ENCODE results near the gene ZNF710.

Gene ZNF710

DNA sequence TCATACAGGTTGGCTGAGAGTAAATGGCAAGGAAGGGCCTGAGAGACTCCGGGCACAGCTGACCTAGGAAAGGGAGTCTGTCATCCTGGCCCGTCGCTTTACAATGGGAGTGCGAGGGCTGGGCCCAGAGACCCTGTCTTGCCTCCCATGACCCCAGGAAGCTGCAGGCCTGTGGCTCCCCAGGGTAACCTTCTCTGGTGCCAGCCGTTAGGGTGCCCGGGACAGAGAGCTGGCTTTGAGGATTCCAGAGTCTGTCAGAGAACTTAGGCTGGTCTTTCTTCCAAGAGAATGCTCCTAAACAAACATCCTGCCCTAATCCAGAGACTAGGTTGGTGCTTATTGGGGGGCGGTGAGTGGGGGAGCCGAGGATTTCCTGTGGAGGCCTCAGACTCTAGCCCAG is 18.5 kb downstream of the ZNF710 start:
- no peak for DNase-seq

DNA sequence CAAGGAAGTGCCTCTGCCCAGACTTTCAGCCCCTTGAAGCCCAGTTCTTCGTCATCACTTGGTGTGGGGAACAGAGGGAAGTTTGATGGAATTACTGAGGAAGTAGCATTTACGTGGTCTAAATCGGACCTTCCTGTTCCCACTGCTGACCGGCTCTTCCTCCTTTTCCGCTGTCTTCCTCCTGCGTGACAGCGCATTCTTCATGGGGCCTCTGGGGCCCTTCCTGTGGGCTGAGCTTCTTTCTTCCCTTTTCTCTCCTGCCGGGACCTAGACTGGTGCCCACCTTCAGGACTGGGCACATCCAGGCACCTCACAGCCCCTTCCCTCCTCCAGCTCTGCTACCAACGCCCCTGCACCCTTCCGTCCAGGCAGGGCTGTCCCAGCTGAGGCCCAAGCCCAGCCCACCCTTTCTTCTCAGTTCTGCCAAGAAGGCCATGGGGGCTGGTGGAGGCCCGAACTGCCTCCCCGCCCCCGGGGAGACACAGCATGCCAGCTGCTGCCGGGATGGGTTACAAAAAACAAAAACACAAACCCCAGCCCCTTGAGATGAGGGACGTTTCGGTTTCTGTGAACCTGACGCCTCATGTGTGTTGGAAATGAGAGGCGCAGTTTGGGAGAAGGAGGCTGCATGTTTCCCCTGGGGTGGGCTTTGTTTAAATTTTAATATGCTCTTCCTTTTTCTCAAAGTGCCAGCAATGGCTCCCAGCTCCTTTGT is 19.1 kb downstream of the ZNF710 start:
- DNase-seq, result no peak

DNA sequence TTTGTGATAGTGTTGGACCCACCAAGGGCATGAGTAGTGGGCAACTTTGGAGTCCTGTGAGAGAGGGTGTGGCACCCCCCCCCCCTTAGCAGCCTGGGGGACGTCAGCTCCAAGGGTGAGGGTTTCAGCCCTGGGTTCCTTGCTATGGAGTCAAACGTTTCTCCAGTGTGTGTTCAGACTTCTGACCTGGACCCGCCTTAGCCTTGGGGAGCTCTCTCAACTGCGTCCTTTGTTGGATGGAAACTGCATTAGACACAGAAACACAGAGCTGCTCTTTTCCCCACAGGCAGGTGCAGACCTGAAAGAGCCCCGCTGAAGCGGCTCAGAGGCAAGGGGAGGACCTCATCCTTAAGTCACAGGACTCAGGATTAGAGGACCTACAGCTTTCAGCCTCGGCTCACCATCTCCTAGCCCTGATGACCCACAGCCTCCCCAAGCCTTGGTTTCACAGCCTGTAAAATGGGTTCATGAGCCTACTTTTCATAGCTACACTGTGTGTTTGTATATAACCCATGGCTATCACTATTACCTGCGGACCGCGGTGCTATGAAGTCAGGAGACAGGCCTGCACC is 19.9 kb downstream of the ZNF710 start:
- no peak for DNase-seq

DNA sequence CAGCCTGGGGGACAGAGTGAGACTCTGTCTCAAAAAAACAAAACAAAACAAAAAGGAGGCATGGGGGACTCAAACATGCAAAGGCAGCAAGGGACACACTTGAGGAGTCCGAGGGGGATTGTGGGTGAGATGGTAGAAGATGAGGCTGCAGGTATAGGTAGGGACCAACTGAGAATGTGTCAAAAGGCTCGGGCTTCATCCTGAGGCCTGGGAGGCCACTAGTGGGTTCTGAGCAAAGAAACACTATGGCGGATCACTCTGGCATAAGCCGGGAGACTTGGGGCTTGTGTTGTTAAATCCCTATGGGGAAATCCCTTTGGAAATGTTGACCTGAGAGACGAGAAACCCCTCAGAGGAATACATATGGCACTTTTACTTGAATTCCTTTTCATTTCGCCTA is 21.2 kb downstream of the ZNF710 start:
- no peak for DNase-seq

DNA sequence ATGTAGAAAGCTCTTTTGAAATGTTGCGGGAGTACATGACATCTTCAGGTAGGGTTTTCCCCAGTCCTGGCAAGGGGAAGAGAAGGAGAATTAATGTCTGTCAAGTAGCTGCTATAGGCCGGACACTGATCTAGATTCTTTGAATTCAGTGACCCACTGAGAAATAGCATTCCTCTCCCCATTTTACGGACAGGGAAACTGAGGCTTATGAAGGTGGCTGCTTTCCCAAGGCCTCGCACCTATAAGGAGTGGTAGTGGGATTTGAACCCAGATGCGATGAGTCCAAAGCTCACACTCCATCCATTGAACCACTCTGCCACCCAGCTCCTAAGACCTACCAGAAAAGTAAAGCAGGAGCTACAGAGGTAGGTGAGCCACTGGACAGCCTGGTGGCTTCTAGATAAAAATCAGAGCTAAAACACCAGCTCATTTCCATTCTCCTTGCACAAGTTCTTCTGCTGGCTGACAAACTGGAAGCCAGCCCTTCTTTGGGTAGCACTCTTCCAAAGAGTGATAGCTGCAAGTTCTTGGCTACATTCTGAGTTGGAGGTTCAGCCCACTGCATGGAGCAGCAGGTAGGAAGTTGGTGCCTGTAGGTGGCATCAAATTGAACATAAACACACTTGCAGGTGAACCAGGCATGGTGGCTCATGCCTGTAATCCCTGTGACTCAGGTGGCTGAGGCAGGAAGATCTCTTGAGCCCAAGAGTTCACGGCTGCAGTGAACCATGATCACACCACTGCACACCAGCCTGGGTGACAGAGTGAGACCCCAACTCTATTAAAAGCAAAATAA is 22.0 kb downstream of the ZNF710 start:
- no peak for DNase-seq

DNA sequence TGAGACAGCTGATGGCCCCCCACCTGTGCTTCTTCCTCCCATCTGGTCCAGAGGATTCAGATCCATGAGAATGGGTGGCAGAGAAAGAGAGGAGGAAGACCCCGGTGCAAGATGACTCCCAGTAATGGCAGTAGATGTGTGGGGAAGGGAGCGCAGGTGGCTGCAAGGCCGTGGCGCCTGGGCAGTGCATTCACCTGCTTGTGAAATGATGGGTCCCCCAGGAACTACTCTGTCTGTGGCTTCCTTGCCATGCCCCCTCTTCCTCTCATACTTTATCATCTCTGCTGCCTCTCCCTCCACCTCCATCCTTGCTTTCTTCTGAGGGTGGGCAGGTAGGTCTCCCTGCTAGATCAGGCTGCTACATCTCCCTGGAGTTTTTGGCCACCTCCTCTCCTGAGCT is 23.3 kb downstream of the ZNF710 start:
- no peak for DNase-seq

DNA sequence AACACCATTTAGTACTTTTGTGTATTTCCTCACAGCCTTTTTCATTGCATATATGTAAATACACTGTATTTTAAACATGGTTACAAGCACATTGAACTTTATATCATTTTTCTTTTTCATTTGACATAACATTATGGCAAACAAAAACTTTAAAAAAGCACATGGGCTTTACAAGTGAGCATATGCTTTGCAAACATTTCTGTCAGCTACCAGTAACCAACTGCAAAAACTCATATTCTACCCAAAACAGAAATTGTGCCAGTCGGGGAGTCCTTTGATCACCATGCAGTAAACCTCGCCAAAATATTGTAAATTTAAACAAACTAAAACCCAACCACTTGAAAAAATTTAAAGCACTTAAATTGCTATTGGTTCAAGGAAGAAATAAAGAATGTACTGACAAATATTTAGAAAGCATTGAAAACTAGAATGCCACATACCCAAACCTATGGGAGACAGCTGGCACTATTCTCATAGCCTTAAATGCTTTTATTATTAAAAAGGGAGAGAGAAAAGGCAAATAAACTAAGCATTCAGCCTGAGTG is 24.4 kb downstream of the ZNF710 start:
- no peak for DNase-seq

DNA sequence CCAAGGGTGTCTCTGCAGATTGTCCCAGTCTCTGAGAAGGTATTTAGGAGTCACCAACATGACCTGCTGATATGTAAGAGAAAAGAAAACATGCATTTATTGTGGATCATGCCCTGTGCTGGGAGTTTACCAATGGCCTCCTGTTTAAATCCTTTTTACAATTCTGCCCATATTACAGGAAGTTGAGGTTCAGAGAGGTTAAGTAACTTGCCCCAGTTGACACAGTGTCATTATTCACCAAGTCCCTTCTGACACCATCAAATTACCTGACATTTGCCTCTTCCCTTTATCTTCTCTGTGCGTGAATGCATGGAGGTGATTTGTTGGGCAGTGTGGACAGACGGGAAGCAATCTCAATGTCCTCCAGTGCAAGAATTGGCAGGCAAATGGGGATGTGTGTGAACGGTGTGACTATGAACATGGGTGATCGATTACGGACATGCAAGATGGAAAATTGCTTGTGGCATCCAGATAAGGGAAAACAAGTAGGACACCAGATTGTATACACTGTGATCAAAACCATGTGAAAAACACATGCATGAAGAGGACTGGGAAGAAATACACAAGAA is 27.3 kb downstream of the ZNF710 start:
- DNase-seq, result no peak

DNA sequence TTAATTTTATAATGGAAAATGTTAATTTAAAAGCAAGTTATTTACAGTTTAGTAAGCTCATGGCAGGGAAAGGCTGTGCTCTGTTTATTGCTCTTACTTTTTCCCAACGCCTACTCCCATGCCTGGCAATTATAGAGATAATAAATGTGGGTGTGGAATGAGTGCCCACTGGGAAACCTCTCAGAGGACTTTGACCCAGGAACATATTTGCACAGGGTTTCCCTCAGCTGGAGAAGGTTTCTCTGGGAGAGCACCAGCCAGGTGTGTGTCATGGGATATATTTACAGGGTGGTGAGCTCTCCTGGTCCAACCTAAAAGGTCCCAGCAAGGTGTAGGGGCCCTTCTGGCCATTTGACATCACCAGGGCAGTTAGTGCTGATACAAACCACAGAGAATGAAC is 27.9 kb downstream of the ZNF710 start:
- DNase-seq, result no peak

DNA sequence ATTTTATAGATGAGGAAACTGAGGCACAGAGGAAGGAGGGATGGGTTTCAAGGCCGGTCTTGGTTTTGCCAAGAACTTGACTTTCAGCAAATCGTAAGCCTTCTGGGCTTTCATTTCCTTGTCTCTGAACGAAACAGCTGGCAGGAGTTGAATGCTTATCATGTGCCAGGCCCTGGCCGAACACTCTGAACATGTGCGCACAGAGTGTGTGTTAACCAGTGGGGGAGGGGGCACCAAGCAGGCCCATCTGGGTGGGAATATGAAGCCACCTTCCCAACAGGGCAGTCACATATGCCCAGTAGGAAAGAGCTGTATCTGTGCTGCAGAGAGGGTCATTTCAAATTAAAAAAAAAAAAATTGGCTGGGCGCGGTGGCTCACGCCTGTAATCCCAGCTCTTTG is 29.3 kb downstream of the ZNF710 start:
- no peak for DNase-seq

DNA sequence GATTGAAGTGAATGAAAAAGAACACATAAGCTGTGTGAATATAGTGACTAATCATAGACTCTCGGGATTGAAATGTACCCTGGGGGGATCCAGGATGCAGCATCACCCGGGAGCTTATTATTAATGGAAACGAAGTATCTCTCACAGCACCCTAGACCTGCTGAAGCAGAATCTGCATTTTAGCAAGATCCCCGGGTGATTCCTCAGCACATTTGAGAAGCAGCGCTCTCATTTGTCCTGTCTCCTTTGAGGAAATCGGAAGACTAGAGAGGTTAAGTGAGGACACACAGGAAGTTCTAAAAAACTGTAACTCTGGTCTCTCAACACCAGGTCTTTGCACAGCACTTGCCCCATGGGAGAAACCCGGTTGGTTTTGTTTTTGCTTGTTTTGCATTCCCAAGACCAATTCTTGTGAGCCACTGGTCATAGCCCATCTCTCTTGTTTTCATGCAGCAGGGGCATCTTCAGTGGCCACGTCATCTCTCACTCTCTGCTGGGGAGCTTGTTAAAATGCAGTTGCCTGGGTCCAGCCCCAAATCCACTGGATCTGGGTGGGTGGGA is 30.2 kb downstream of the ZNF710 start:
- peak; percentile 75 for DNase-seq

DNA sequence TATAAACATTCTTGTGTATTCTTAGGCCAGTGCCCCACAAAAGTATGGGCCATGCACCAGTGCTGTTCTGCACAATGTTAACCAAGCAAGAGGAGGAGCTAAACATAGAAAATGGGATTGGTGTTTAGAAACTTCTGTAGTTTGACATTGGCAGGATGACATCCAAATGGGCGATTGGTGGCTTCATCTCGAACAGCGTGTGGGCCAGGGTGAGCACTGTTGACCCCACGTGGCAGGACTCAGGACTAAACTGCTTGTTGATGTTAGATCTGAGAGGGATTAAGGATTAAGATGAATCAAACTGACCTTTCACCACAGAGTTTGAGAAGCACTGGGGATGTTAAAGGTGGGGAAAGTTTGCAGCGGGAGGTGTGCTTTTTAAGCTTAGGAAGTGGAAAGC is 31.9 kb downstream of the ZNF710 start:
- DNase-seq, result no peak

DNA sequence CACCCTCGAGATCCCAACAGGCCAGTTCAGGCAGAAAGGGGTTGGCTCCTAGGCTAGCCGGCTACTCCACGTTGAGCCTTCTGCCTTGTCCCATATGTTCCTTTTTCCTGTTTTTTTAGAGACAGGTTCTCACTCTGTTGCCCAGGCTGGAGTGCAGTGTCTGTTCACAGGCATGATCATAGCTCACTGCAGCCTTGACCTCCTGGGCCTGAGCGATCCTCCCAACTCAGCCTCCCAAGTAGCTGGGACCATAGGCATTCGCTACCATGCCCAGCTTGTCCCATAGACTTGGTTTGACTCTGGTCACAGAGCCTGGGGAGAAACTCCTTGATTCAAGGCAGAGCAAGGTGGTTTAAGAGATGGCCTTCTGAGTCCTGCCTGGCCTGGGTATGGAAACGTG is 32.3 kb downstream of the ZNF710 start:
- DNase-seq, result no peak

DNA sequence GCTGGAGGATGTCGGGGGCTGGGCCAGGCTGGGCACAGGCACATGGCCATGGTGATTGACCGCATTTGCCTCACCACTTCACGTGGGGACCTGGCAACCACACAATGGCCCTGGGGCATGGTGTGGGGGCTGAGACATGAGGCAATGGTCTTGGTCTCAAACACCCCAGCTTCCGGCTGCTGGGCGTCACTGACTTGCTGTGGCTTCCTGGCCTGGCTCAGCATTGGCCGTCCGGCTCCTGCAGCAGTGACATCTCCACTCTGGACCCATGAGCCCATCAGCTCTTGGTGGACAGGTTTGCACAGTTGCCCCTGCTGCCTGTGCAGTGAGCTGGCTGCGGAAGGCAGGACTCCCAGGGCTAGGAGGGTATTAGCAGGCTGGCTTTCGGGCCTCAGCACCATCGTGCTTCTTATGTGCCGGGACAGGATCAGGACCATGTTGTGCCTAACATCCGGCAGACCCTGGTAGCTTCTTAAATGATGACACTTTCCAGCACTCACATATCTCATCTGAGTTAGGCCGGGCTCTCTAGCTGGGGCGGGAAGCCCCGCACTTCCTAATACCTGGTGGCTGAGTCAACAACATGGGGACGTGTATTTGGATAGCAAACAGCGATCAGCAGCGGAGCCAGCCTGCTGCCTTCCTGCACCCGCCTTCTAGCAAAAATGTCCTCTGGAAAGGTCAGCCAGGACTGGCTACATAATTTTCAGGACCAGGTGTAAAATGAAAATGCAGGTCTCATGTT is 34.1 kb downstream of the ZNF710 start:
- DNase-seq, result peak; percentile 73

DNA sequence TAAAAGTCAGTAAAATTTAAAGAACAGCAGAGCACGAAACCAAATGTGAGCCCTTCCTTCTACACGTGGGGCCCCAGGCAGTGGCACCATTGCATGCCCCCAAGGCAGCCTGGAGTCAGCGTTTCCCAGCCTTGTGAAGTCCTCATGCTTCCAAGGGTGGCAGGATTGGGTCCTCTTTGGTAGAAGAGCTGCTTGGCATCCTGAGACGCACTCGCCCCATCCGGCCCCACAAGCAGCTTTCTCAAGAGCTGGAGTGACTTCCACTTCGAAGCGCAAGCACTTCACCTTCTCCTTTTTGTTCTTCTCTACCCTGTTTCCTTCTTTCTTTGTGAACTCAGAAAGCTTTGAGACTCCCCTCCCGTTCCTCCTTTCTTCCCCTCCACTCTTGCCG is 34.7 kb downstream of the ZNF710 start:
- no peak for DNase-seq

DNA sequence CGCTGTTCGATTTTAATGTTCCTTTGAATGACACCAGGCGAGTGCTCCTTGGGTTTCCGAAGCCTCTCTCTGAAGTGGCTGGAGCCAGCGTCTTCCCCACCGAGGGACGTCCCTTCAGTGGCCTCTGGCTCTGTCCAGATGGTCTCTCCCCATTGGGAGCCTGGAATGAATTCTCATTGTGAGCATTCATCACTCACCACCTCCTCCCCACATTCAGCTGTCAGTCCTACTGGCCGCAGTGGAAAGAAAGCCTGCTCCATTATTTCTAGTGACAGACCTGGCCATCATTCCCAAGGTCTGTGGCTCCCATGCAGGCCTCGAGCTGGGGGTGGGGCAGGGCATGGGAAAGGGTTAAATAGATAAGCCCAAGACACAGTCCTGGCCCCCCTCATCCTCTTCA is 35.2 kb downstream of the ZNF710 start:
- no peak for DNase-seq

DNA sequence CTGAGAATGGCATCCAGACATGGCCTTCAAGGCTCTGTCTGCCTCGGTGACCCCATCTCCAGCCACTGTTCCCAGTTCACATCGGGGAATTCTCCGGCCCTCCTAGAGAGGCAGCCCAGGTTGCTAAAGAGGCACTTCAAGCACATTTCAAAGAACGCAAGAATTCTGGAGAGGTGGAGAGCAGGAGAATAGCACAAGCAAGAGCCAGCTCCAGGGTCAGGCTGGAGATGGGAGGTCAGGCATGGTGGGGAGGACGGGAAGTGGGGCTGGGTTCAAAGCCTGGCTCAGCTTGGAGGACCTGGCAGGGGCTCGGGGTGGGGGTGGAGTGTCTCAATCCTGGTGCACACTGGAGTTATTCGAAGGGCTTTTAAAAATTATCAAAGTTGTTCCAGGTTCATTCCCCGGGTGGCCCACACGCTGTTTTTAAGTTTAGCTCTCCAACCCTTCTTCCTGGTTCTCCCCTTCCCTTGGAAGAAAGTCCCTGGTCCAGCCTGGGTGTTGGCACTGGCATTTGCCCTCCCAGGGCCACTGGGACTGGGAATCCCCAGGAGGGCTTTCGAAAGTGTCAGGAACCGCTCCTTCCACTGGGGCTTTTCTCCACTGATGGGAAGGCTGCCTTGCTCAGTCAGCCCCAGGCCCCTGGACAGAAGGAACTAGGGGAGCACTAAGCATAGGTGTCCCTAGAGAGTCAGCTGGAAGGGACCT is 35.8 kb downstream of the ZNF710 start:
- DNase-seq, result no peak

DNA sequence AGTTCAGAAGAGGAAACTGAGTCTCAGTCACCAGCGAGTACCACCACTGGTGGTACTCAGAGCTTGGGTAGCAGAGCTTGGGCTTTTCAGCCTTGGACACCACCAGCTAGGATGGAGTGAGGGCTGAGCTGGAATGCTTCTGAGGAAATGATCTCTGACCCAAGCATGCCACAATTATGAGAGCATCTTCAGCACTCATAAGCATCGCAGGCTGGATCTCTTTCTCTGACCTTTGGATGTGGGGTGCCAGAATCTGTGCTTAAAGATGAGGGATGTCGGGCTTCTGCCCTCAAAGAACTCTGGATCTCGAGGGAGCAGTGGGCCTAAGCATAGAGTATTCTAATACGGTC is 36.4 kb downstream of the ZNF710 start:
- DNase-seq, result peak; percentile 55

DNA sequence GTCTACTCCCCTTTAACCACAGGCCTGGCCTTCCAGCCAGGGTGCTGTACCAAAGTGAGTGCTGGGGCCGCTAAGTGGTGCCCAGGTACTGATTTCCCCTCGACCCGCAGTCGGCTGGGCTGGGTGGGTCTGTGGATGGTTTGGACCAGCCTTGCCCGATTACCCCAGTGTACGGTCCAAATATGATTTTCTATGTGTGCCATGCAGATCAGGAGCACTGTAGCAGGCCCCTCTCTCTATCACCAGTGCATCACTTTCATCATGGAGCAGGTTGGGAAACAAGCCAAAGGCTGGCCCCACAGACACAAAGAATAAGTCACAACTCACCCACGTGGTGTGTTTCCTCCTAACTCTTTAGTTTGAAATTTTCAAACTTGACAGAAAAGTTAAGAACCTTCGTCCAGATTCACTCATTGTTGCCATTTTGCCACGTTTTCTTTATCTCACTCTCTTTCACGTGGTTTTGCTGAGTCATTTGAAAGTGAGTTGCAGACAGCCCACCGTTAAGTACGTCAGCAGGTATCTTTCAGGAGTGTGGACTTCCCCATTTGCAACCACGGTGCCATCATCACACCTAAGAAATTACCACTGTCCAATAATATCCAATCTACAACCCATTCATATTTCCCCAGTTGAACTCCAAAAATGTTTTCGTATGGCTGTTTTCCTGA is 37.0 kb downstream of the ZNF710 start:
- peak; percentile 18 for DNase-seq

DNA sequence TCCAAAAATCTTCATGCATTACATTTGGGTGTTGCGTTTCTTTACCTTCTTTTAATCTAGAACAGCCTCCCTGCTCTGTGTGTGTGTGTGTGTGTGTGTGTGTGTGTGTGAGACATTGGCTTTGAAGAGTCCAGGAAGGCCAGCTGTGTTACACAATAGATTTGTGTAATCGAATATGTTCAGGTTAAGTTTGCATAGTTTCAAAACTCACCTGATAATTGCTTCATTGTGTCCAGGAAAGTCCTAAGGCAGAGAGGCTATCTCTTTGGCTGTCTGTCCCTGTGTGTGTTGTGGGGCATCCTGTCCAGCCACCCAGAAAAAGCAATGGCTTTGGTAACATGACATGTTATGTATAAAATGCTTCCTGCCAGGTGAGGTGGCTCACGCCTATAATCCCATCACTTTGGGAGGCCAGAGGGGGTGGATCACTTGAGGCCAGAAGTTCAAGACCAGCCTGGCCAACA is 37.5 kb downstream of the ZNF710 start:
- DNase-seq, result no peak

DNA sequence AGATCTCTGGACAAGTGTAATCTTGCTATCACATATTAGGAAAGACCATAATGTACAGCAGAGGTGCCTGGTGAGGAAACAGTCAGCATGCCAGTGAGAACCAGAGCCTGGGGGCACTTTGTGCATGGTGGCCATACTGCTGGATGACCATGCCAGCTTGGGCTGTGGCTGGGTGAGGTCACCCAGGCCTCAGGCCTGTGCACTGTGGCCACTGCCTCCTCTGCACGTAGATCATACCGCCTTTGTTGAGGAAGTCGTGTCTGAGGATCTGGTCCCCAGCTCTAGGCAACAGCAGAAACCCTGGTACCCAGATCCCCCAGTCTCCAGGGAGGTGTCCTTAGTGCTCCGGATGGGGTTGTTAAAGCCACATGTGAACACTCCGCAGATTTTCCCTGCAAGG is 38.9 kb downstream of the ZNF710 start:
- no peak for DNase-seq

Measured in fibroblast of skin of back (primary cell).